HepG2 (cell line): ENCODE data around the gene PRMT7. TPM values are rescaled to one million over a fixed set of nuclear protein-coding genes. Genes with fewer than 3 reads are reported as not detected.
A peak's percentile ranks its signal among the peaks of the same experiment; 100 is the strongest.

Source experiments
- ATAC-seq: fragments of 200-7000 bp; cut with Tn5 transposase; 3 replicates; pipeline ENCODE4 v1.9.1; 2020; ENCODE audit warnings: mild to moderate bottlenecking, moderate library complexity
- BruUV-seq: library from RNA; stranded (reverse); fragments of 400-500 nt; replicated peaks from 2 replicates; lab custom pipeline; 2021; lab: Mats Ljungman, UMichigan
- CTCF ChIA-PET: fragments of 300-600 bp; formaldehyde crosslinking; extraction: SDS; loops from one replicate; lab custom pipeline; 2021; ENCODE audit warnings: low total read pairs, inconsistent platforms, low intra/inter-chr PET ratio; lab: Yijun Ruan, JAX
- POLR2A ChIA-PET: fragments of 350-600 bp; sonication (Branson Sonifier 250); formaldehyde crosslinking; loops from one replicate; lab custom pipeline; 2020; ENCODE audit warnings: antibody characterized with exemption, inconsistent platforms; lab: Yijun Ruan, JAX
- DNase-seq: peaks from one replicate; pipeline ENCODE4 v3.0.0-alpha.2; 2015; ENCODE audit warnings: low spot score
- FAIRE-seq: peaks from 3 replicates; lab custom pipeline; 2011; peaks lifted over from hg19 to GRCh38; lab: Jason Lieb, UNC
- H2AFZ ChIP-seq: one replicate; pipeline ENCODE4 v1.6.1; 2011; ENCODE audit warnings: low read length, inconsistent platforms
- H3K27ac ChIP-seq: fragments of 300-600 bp; 3 replicates; pipeline ENCODE4 v1.8.0; 2011; ENCODE audit warnings: mixed run types, mild to moderate bottlenecking, mixed read lengths, low read length, inconsistent platforms; ENCODE audit not compliant: insufficient read depth; ENCODE audit errors: extremely low read length
- H3K27me3 ChIP-seq, 2 experiments: fragments of 200-600 bp in 1 of 2; 2 replicates in 1 of 2; 3 replicates in 1 of 2; pipeline versions ENCODE4 v1.6.0 to v1.8.0; 2011; ENCODE audit warnings: low read length in 2 of 2, mild to moderate bottlenecking in 2 of 2, moderate library complexity in 2 of 2, inconsistent platforms in 1 of 2; ENCODE audit not compliant: insufficient read depth in 2 of 2, control insufficient read depth in 1 of 2
- H3K36me3 ChIP-seq, 2 experiments: fragments of 200-600 bp in 1 of 2; replicated peaks in 1 of 2; 2 replicates in 1 of 2; 3 replicates in 1 of 2; pipeline versions ENCODE4 v1.5.1 to v1.8.0; 2011; ENCODE audit warnings: low read length in 2 of 2, inconsistent platforms in 1 of 2; ENCODE audit not compliant: insufficient read depth in 2 of 2, control insufficient read depth in 1 of 2
- H3K4me1 ChIP-seq: 2 replicates; pipeline ENCODE4 v1.5.1; 2012; ENCODE audit warnings: low read length, inconsistent platforms; ENCODE audit not compliant: insufficient read depth
- H3K4me2 ChIP-seq: 2 replicates; pipeline ENCODE4 v1.6.0; 2011; ENCODE audit warnings: low read depth, low read length, inconsistent platforms
- H3K4me3 ChIP-seq, 3 experiments: fragments of 200-600 bp in 1 of 3; sonication (generic), shearing (Covaris generic) in 1 of 3; replicated peaks in 1 of 3; 2 replicates each; pipeline ENCODE4 v1.5.1; 2011 to 2016; ENCODE audit warnings: low read length in 3 of 3, inconsistent platforms in 2 of 3, low read depth in 2 of 3, mild to moderate bottlenecking in 2 of 3, control low read depth in 1 of 3, mixed read lengths in 1 of 3; ENCODE audit not compliant: insufficient read depth in 1 of 3
- H3K79me2 ChIP-seq: one replicate; pipeline ENCODE4 v1.6.1; 2011; ENCODE audit warnings: low read length, inconsistent platforms; ENCODE audit not compliant: insufficient read depth
- H3K9ac ChIP-seq: 2 replicates; pipeline ENCODE4 v1.6.0; 2011; ENCODE audit warnings: mild to moderate bottlenecking, low read depth, low read length, inconsistent platforms; ENCODE audit not compliant: insufficient read depth
- H3K9me3 ChIP-seq: 2 replicates; pipeline ENCODE4 v1.5.1; 2012; ENCODE audit warnings: mild to moderate bottlenecking, low read length
- H4K20me1 ChIP-seq: 2 replicates; pipeline ENCODE4 v1.6.0; 2011; ENCODE audit warnings: inconsistent platforms, mild to moderate bottlenecking, low read length, moderate library complexity; ENCODE audit not compliant: insufficient read depth
- AKAP8 ChIP-seq: sonication (generic); formaldehyde crosslinking; IDR thresholded peaks from 2 replicates; pipeline ENCODE4 v1.5.1; 2020; ENCODE audit warnings: mild to moderate bottlenecking, missing genetic modification reagents
- ATRX ChIP-seq: sonication (generic); formaldehyde crosslinking; IDR thresholded peaks from 2 replicates; pipeline ENCODE4 v1.4.0; 2020; ENCODE audit warnings: missing genetic modification reagents, borderline replicate concordance
- MIER2 ChIP-seq: IDR thresholded peaks from 2 replicates; pipeline ENCODE4 v1.6.1; 2016; ENCODE audit warnings: missing biosample characterization, missing genetic modification reagents
- RBM22 ChIP-seq: fragments of 200-400 bp; formaldehyde crosslinking; optimal IDR thresholded peaks from 2 replicates; pipeline ENCODE3; 2017; ENCODE audit warnings: mild to moderate bottlenecking, low read length, moderate library complexity
- SAFB2 ChIP-seq: sonication (generic); formaldehyde crosslinking; IDR thresholded peaks from 2 replicates; pipeline ENCODE4 v1.5.1; 2020; ENCODE audit warnings: missing genetic modification reagents, low read depth, mild to moderate bottlenecking, borderline replicate concordance
- WGBS: methylation state at CpG from one replicate; pipeline ENCODE4 v1.1.6; 2017; ENCODE audit warnings: low lambda C conversion rate; 5-methylcytosine and 5-hydroxymethylcytosine counted together
- in situ Hi-C: cut with HindIII; loops from 2 replicates; pipeline ENCODE4 v1.10.0; 2017; ENCODE audit warnings: low pct_unique_long_range_greater_than_20kb; ENCODE audit not compliant: extremely low pct_ligation_motif_present
- intact Hi-C: fragments of 100-400 bp; cut with micrococcal nuclease; formaldehyde crosslinking; loops from one replicate; pipeline ENCODE4 v1.10.0; 2022; ENCODE audit not compliant: unreplicated experiment
- polyA plus RNA-seq, 8 experiments: library from polyadenylated mRNA; depleted of rRNA in 3 of 8; stranded (reverse) in 7 of 8; unstranded in 1 of 8; fragments of >200 nt; fragmentation: Illumina TruSeq in 4 of 8; extraction: Trizol in 4 of 8; gene quantifications; 2 replicates each; pipeline versions ENCODE4 v1.2.1 to v1.2.3, GENCODE V29; 2011 to 2016; ENCODE audit warnings: low read depth in 4 of 8, missing spikeins in 1 of 8, mixed read lengths in 1 of 8; ENCODE audit not compliant: insufficient read depth in 1 of 8
- total RNA-seq, 5 experiments: library from RNA; depleted of rRNA; stranded (reverse); fragments of >200 nt; fragmentation: Illumina TruSeq; extraction: Trizol; gene quantifications; 2 replicates each; pipeline ENCODE4 v1.2.3, GENCODE V29; 2016; ENCODE audit warnings: low read depth in 1 of 5
- TF ChIP-seq, protein P1 (sequence below): sonication (generic); formaldehyde crosslinking; IDR thresholded peaks from 2 replicates; pipeline ENCODE4 v1.4.0; 2020; ENCODE audit warnings: missing genetic modification reagents
- TF ChIP-seq, protein P2 (sequence below): sonication (generic); formaldehyde crosslinking; IDR thresholded peaks from 2 replicates; pipeline ENCODE4 v1.4.0; 2020; ENCODE audit warnings: missing genetic modification reagents, borderline replicate concordance
- TF ChIP-seq, protein P3 (sequence below): sonication (generic); formaldehyde crosslinking; IDR thresholded peaks from 2 replicates; pipeline ENCODE4 v1.5.1; 2020; ENCODE audit warnings: mild to moderate bottlenecking, missing genetic modification reagents, borderline replicate concordance

The PRMT7 gene
- total and polyA plus RNA-seq, 2 of the 13 experiments (the other 11 are each of a cell fraction or from before 2014, with no cell fraction given): 47.5 to 55.0 TPM

DNA sequence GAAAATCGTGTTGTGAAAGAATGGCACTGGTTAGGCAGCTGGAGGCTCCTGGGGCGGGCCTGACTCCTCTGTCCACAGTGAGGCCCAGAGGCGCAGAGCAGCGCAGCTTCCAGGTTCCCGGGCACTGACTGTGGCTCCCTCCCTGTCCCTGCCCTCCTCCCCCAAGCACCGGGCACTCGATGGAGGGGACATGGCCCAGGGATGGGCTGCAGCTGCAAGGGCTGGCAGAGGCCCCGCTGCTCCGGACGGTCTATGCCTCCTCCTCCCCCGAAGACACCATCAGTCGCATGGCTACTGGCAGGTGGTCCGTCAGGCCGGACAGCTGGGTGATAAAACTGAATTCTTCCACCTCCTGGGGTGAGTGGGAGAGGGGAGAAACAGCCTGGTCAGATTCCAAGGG lies 50.1 kb downstream of the PRMT7 start:
- Histone ChIP-seq H3K4me1 (peaks cover 31% of the 10 kb centered on the region), H3K27ac (no peak overlapping the region), H3K36me3 (peaks cover 14 to 27% of the 10 kb centered on the region in 2 experiments; a peak in 4 of 5 replicates), H3K4me2 (no peak overlapping the region), H2AFZ (no peak overlapping the region), H3K9ac (no peak overlapping the region), H3K27me3 (peaks cover 4 to 19% of the 10 kb centered on the region in 2 experiments; a peak in 3 of 5 replicates), H4K20me1 (no peaks in the 10 kb centered on the region), H3K79me2 (no peaks in the 10 kb centered on the region), H3K4me3 (no peak overlapping the region), H3K9me3 (no peaks in the 10 kb centered on the region)
- DNase-seq (no peak), FAIRE-seq (no peak), ATAC-seq (no peak)
- TF ChIP-seq AKAP8 (CRISPR knock-in tag) (0 out of 2 replicates have a peak, but pooled peaks have one; percentile 43), RBM22 (peak; percentile 49)
- TF ChIP-seq, protein P1, sequence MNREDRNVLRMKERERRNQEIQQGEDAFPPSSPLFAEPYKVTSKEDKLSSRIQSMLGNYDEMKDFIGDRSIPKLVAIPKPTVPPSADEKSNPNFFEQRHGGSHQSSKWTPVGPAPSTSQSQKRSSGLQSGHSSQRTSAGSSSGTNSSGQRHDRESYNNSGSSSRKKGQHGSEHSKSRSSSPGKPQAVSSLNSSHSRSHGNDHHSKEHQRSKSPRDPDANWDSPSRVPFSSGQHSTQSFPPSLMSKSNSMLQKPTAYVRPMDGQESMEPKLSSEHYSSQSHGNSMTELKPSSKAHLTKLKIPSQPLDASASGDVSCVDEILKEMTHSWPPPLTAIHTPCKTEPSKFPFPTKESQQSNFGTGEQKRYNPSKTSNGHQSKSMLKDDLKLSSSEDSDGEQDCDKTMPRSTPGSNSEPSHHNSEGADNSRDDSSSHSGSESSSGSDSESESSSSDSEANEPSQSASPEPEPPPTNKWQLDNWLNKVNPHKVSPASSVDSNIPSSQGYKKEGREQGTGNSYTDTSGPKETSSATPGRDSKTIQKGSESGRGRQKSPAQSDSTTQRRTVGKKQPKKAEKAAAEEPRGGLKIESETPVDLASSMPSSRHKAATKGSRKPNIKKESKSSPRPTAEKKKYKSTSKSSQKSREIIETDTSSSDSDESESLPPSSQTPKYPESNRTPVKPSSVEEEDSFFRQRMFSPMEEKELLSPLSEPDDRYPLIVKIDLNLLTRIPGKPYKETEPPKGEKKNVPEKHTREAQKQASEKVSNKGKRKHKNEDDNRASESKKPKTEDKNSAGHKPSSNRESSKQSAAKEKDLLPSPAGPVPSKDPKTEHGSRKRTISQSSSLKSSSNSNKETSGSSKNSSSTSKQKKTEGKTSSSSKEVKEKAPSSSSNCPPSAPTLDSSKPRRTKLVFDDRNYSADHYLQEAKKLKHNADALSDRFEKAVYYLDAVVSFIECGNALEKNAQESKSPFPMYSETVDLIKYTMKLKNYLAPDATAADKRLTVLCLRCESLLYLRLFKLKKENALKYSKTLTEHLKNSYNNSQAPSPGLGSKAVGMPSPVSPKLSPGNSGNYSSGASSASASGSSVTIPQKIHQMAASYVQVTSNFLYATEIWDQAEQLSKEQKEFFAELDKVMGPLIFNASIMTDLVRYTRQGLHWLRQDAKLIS: no peak
- ChIA-PET CTCF (no interaction called here), POLR2A (no interaction called here)
- intact Hi-C loops: no loop called here
- 69% methylated on average over 2 of the region's 14 CpGs for WGBS
- BruUV-seq: no TSS peak
- in situ Hi-C loops: no loop called here

DNA sequence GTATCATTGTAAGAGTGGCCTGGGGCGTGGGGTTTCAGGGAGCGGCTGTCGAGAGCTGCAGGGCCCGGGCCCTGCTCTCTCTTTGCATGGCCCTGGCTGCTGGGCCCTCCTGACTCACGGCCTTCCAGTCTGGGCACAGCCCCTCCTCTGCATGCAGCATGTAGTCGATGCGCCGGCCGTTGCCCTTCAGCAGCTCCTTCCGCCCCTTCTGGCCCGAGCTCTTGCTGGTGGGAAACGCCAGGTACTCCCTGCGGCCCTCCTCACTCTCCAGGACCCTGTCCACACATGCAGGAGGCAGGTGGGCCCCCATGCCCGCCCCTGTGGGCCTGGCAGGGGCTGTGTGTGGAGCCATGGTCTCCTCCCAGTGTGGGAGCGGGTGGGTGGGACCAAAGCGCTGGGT lies 50.7 kb downstream of the PRMT7 start:
- no peak for DNase-seq
- POLR2A ChIA-PET: no interaction called here
- H4K20me1 ChIP-seq: no peaks in the 10 kb centered on the region
- in situ Hi-C loops (no loop called here), intact Hi-C loops (no loop called here)
- no peak overlapping the region for H3K4me2 ChIP-seq
- BruUV-seq: no TSS peak
- H3K4me1 ChIP-seq: peaks cover 31% of the 10 kb centered on the region
- CTCF ChIA-PET: no interaction called here
- WGBS: 67% methylated on average over 11 of the region's 16 CpGs
- no peaks in the 10 kb centered on the region for H3K9me3 ChIP-seq
- H3K27me3 ChIP-seq: peaks cover 6 to 22% of the 10 kb centered on the region in 2 experiments; a peak in 4 of 5 replicates
- no peak overlapping the region for H3K4me3 ChIP-seq
- ATAC-seq: peak; percentile 8
- H3K9ac ChIP-seq: no peak overlapping the region
- H3K27ac ChIP-seq: no peak overlapping the region
- no peak for FAIRE-seq
- H3K79me2 ChIP-seq: no peaks in the 10 kb centered on the region
- H2AFZ ChIP-seq: no peak overlapping the region
- H3K36me3 ChIP-seq: peaks cover 12 to 22% of the 10 kb centered on the region in 2 experiments; a peak in 4 of 5 replicates
- no peak for TF ChIP-seq MIER2 (CRISPR knock-in tag)
- no peak for TF ChIP-seq ATRX
- 0 out of 2 replicates have a peak, but pooled peaks have one; percentile 16 for TF ChIP-seq AKAP8 (CRISPR knock-in tag)
- TF ChIP-seq SAFB2 (CRISPR knock-in tag): no peak
- TF ChIP-seq, protein P2, sequence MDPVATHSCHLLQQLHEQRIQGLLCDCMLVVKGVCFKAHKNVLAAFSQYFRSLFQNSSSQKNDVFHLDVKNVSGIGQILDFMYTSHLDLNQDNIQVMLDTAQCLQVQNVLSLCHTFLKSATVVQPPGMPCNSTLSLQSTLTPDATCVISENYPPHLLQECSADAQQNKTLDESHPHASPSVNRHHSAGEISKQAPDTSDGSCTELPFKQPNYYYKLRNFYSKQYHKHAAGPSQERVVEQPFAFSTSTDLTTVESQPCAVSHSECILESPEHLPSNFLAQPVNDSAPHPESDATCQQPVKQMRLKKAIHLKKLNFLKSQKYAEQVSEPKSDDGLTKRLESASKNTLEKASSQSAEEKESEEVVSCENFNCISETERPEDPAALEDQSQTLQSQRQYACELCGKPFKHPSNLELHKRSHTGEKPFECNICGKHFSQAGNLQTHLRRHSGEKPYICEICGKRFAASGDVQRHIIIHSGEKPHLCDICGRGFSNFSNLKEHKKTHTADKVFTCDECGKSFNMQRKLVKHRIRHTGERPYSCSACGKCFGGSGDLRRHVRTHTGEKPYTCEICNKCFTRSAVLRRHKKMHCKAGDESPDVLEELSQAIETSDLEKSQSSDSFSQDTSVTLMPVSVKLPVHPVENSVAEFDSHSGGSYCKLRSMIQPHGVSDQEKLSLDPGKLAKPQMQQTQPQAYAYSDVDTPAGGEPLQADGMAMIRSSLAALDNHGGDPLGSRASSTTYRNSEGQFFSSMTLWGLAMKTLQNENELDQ (CRISPR knock-in tag): no peak
- TF ChIP-seq, protein P3, sequence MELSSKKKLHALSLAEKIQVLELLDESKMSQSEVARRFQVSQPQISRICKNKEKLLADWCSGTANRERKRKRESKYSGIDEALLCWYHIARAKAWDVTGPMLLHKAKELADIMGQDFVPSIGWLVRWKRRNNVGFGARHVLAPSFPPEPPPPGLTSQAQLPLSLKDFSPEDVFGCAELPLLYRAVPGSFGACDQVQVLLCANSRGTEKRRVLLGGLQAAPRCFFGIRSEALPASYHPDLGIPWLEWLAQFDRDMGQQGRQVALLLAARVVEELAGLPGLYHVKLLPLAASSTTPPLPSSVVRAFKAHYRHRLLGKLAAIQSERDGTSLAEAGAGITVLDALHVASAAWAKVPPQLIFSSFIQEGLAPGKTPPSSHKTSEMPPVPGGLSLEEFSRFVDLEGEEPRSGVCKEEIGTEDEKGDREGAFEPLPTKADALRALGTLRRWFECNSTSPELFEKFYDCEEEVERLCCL (CRISPR knock-in tag): no peak
